GM19099 (cell line): ENCODE data around the gene CYP3A7.

Experiments
- POLR2A ChIP-seq: IDR thresholded peaks from 3 replicates; pipeline ENCODE4 v1.6.1; 2011; ENCODE audit warnings: low read depth; ENCODE audit not compliant: insufficient read length; ENCODE audit errors: extremely low read depth

Gene CYP3A7

DNA sequence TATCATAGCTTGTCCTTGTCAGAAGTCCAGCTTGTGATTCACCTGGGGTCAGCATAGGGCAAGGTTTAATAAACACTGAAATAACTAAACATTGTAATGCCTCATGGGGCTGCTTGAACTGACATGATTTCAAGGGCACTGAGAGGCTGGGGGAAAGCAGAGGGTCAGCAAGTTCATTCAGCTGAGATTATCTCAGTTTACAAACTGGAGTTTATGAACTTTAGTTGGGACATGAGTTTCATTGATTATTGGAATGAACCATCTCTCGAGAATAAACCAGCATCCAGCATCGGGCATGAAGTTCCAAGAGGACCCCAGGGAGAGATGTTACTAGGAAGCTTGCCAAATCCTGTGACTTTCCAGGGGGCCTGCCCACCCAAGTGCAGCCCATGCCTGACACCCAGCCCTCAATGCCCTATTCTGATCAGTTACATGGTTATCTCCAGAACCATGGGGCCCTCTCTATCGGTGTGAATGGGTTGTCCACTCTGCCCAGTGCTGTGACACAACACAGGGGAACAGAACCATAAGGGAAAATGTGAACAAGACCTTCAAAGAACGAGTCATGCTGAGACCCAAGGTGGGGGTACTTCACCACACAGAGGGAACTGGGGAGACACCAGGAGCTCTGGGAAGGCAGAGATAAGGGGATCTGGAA is 7.9 kb upstream of the CYP3A7 start:
- no peak for TF ChIP-seq POLR2A

DNA sequence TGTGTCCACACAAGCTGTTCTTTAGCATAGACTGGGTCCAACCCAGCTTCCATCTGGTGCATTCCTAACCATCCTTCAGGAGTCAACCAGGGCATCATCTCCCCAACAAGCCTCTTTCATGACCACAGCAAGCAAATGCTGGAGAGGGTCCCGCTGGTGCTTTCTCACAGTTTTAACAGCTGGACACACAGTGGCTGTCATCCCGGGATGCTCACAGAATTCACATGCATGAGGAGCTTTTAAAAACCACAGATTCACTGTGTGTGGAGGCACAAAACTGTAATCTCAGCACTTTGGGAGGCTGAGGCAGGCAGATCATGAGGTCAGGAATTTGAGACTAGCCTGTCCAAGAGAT is 6.4 kb upstream of the CYP3A7 start:
- no peak for TF ChIP-seq POLR2A

DNA sequence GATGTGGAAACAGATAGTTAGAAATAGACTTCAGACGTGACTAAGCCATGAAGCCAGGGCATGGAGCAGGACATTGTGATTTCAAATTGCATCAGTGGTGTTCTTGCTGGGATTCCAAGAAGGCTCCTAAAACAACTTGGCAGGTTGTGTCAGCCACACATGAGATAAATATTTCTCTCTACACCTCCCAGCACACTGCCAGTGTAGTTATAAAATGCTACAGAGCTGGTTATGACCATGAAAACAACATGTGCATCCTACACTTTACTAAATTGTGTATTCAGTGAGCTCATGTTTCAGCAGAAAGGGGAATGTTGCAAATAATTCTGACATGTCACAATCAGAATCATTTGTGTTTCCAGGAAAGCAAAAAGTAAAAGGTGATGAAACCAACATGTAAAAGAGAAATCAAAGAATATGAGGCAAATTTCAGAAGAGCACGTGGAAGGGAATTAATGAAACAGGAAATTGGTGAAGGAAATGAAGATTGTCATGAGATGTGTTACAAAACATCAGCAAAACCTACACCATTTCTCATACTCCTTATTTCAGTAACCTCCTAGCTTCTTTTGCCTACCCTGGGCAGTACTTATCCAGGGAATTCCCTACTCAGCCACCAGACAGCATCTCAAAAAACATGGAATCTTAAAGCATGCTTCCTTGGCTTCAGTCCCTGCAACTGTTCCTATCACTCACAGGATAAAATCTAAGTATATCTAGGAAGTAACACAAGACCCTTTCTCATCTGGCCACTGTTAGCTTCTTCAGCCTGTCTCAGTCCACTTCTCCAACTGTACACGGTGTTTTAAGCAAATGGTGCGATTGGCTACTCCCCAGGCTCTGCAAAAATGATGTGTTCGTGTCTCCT is 5.8 kb upstream of the CYP3A7 start:
- TF ChIP-seq POLR2A, result no peak

DNA sequence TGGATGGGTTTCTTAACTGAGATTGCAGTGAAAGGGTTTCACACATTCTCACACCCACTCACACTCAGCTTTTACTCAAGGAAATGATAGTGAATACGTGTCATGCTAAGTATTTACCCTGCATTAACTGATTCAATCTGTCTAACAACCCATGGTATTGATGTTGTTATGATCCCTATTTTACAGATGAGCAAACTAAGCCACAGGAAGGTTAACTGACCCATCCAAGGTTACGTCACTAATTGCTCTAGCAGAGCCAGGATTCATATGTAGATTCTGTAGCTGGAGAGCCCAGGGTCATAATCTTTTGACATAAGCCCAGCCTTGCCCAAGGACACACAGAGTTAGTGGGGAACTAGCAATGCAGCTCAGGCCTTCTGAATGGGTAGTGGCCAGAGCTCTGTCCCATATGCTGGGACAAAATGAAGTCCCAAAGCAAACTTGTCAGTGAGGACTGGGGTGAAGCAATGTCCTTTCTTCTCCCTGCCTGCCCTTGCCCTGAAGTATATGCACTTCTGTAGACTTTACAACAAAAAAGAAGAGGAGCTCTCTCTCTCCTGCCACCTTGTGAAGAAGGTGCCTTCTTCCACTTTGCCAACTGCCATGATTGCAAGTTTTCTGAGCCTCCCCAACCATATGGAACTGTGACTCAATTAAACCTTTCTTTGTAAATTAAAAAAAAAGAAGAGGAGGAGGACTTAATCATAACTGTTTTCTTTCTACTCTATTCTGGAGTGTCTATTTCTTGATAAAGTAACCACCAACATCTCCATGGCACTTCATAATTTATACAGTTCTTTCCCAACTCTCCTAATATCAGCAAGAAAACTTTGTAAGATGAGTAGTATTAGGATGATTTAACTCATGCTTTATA is 4.9 kb upstream of the CYP3A7 start:
- TF ChIP-seq POLR2A, result no peak

DNA sequence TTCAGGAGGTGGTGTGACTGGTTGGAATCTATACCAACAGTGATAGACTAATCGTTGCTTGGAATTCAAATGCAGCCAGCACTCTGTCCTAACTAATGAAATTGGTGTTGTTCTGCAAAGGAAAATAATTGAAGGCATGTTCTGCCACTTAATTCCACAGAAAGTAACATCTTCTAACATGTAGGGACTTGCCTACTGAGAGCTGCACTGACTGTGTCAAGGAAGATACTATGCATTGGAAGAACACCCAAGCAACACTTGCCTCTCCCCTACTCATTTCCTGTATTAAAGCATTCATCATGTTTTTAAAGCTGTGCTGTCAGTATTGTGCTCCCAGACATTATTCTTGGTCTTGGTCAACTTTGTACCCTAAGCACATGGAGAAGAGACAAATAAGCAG is 2.7 kb upstream of the CYP3A7 start:
- TF ChIP-seq POLR2A, result no peak

DNA sequence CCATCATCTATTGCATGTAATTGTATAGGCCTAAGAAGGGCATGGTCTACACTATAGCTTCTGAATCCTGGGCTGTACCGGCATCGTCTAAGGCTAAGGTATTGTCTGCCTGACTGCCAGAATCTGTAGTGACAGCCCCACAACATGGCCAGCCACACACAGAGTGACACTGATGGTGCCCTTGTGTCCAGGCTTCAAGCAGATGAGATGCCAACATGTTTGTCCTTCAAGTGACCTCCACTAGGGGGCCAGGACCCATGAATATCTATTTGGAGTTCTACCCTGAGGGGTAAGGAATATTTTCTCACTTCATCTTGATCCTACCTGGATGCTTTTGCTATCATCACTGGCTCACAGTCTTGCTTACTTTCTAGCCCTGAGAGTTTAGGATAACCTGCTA is 1.5 kb downstream of the CYP3A7 start:
- TF ChIP-seq POLR2A, result no peak

DNA sequence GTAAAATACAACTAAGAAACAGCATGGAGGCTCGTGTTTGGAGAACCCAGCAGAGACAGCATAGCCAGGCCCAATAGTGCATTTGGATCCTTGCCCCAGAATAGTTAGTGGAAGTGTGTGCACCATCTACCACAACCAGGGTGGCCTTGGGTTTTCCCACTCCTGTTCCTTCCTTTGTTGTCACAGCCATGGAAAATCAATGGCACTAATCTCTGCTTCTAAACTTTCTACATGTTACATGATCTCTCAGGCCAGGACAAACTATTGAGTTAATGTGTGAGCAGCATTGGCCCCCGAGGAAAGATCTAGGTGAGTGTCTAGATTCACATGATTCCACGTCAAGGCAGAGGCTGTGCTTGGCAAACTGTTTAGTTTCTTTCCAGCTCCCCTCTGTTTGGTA is 2.0 kb downstream of the CYP3A7 start:
- TF ChIP-seq POLR2A, result no peak

DNA sequence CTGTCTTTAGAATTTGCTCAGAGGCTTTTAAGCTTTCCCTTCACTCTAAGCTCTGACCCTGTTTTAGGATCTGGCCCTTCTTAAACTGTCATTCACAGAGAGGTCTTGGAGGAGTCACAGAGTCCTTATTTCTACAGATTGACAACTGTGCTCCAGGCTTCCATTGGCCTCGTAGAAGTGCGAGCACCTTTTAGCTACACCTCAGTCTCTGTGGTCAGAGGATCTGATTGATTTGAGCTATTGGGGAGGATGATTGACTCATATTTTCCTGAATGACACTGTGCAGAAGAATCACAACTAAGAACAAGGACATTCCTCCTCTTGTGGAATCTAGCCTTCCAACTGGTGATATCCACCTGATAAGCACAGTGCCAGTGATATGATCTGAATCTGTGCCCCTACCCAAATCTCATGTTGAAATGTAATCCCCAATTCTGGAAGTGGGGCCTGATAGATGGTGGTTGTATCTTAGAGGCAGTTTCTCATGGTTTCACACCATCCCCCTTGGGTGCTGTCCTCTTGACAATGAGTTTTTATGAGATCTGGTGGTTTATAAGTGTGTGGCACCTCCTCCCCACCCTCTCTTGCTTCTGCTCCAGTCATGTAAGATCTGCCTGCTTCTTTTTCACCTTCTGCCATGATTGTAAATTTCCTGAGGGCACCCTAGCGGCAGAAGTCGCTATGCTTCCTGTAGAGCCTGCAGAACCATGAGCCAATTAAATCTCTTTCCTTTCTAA is 3.2 kb downstream of the CYP3A7 start:
- no peak for TF ChIP-seq POLR2A

DNA sequence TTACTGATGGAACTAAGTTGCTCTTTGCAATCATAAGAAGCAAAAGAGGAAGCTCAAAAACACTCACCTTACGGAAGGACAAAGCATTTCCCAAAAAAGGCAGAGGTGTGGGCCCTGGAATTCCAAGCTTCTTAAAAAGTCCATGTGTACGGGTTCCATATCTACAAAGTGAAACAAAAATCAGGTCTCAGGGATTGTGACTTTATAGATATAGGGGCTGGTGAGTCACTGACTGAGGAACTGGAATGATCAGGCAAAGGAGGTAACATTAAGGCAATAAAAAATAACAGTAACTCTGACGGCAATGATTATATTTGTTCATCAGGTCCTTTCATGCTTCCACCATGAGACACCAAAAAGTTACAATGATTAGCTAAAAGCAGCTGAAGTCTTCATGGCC is 4.0 kb downstream of the CYP3A7 start:
- no peak for TF ChIP-seq POLR2A

DNA sequence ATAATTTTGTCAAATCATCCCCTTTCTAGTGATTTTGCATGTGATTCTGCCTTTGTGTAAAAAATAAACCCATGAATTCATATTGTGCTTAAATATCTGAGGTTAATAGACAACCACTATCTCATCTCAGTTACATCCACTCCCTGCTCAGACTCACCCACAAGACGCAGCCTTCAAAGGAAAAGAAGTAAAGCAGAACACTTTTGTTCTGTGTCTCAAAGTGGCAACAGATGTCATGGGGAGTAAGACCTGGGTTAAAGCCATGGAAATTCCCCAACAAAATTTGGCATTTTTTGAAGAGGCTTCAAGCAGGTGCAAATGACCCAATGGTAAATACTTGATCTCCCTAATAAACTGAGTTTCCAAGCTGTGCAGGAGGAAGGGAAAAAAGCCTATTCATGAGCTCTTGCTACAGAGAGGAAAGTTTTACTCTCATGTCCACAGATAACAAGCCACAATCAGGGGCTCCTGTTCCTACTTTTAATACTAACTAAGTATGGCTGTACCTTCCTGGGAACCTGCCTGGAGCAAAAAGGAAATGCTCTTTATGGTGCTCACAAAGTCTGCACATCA is 4.7 kb downstream of the CYP3A7 start:
- TF ChIP-seq POLR2A, result no peak

DNA sequence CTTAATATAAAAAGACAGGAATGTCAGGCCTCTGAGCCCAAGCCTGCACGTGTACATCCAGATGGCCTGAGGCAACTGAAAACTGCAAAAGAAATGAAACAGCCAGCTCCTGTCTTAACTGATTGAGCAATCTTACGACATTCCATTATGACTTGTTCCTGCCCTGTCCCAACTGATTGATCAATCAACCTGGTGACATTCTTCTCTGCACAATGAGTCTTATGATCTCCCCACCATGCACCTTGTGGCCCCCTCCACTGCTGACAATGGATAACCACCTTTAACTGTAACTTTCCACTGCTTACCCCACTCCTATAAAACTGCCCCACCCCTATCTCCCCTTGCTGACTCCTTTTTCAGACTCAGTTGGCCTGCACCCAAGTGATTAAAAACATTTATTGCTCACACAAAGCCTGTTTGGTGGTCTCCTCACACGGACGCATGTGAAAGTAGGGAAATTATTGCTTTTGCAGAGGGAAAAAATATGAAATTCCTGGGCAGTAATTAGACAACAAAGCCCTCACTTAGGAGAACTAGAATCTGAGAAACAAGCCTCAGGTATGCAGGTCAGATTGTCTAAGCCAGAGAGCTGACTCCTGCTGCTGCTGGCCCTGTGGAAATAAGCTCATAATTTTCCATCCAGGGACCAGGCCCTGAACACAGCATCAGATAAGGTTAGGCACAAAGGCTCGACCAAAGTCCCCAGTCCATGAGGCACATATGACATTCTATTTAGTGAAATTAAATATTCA is 5.3 kb downstream of the CYP3A7 start:
- TF ChIP-seq POLR2A, result no peak

DNA sequence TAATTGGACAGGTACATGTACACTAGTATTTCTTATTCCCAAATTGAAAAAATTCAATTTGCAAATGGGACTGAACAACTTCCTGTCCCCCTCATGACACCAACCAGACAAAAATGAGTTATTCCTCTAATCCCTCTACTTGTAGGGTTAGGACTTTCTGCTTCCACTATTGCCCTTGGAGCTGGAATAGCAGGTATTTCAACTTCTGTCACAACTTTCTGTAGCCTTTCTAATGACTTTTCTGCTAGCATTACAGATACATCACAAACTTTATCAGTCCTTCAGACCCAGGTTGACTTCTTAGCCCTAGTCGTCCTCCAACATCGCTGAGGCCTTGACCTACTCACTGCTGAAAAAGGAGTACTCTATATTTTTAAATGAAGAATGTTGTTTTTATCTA is 6.4 kb downstream of the CYP3A7 start:
- no peak for TF ChIP-seq POLR2A

DNA sequence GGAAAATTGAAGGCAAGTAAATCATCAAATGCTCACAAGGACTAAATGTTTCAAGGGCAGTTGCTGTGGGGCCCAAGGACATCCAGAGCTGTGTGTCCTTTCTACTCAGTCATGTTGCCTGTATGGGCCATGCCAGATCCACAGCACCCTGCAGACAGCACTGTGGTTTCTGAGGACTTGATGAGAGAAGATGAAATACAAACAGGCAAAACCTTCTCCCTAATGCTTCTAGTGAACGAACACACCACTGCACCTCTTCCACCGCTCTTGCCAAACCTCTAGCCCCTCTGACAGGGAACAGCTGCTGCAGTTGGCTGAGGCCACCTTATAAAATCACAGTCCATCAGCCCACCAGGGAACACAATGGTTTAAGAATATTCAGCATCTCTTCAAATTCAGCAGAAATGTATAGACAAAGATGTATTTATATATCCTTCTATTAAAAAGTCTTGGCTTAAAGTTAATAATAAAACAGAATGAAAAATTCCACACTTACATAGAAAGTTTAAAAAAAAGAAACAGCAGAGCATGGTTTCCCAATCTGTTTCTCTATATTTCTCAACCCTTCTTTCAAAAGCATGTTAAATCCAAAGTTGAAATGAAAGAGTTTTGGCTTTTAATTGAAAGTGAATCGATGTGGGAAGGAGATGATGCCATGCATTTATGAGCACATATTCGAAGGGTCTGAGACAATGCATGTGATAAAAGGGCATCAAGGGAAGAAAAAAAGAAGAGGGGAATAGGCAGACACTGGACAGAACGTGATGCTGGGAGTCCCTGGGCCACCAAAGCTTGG is 14.0 kb downstream of the CYP3A7 start:
- TF ChIP-seq POLR2A, result no peak

DNA sequence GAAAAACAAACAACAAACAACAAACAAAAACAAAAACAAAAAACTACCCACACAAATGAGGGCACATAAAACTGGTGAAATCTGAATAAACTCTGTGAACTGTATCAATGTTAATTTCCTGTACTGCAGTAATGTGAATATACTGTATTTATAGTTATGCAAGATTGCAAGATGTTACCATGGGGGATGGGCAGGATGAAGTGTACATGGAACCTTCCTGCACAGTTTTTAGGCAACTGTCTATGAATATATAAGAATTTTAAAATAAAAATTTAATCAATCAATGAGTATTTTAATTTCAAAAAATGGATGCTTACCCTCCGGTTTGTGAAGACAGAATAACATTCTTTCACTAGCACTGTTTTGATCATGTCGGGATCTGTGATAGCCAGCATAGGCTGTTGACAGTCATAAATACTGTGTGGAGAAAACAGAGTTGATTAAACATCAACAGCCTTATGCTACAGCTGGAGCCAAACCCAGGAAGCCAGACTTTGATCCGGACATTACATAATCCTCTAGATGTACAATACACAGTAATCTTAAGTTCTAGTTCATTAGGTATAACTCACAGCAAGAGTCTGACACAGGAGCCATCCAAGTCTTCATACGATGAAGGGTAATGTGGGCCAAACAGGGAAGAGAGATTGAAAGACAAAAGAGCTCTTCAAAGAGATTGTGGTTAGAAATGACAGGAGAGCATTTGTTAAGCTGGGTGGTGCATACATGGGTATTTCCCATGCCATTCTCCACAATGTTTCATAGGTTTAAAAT is 14.8 kb downstream of the CYP3A7 start:
- TF ChIP-seq POLR2A, result no peak
